Subcutaneous adipose tissue (tissue), 4 donors: ENCODE results near the gene NFKB1. TPM values are rescaled to one million over a fixed set of nuclear protein-coding genes. Genes with fewer than 3 reads are reported as not detected.

ENCODE experiments used
- CTCF ChIP-seq: fragments of 450-650 bp; IDR thresholded peaks from one replicate; pipeline ENCODE4 v1.5.1; 2016; ENCODE audit warnings: low read depth, mild to moderate bottlenecking, control low read depth, antibody characterized with exemption, moderate library complexity
- total RNA-seq, 4 donors: library from RNA; depleted of rRNA; stranded (reverse); fragments of >200 nt; gene quantifications; one replicate each; pipeline ENCODE4 v1.1.0, GENCODE V29; 2016

NFKB1 gene
- total RNA-seq, 4 donors from 2014 or later, result 30.4 to 35.4 (median 32.6) TPM

GRCh38 chr4:102586644-102587021, 85.5 kb downstream of the NFKB1 start:
- no peak for TF ChIP-seq CTCF

GRCh38 chr4:102589743-102590142, 88.6 kb downstream of the NFKB1 start:
- no peak for TF ChIP-seq CTCF

- no peak for TF ChIP-seq CTCF
These were observed 91.1 kb downstream of the NFKB1 start for GRCh38 chr4:102592256-102592655.

GRCh38 chr4:102593147-102593546, 92.0 kb downstream of the NFKB1 start:
- no peak for TF ChIP-seq CTCF

- TF ChIP-seq CTCF, result no peak
These were observed 92.8 kb downstream of the NFKB1 start for GRCh38 chr4:102594000-102594399.

- TF ChIP-seq CTCF, result no peak
These were observed 95.4 kb downstream of the NFKB1 start for GRCh38 chr4:102596532-102596931.

- no peak for TF ChIP-seq CTCF
These were observed 97.1 kb downstream of the NFKB1 start for GRCh38 chr4:102598086-102598761.
